ENCODE data around the gene CFAP58.

Gene CFAP58

DNA sequence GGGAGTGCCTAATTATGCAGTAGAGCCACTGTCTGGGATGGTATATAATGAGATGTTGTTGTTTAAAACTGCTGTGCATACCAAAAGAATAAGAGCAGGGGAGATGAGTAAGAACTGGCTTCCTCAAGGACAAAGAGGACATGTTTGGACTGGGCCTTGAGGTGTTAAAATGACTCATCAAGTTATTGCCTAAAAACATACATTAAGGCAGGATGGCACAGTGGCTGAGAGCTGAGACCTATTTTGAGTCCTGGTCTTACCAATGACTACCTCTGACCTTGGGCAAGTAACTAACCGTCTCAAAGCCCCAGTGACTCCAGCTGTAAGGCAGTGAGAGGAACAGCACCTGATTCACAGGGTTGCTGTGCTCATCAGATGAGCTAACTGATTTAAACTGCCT is 71.1 kb downstream of the CFAP58 start:
- TF ChIP-seq CREB1 (IDR thresholded peaks at IDR 0.05; ENCODE audit: low read depth) (no peak), EGR1 (IDR thresholded peaks at IDR 0.05) (no peak), EP300 (IDR thresholded peaks at IDR 0.05; ENCODE audit: borderline replicate concordance) (no peak), ZBTB7A (IDR thresholded peaks at IDR 0.05; ENCODE audit: low read depth) (no peak), NFIC (IDR thresholded peaks at IDR 0.05) (no peak), TCF12 (IDR thresholded peaks at IDR 0.05; ENCODE audit: low read depth) (no peak), TEAD4 (IDR thresholded peaks at IDR 0.05) (no peak), RAD21 (IDR thresholded peaks at IDR 0.05; ENCODE audit: low read depth) (no peak), FOXM1 (IDR thresholded peaks at IDR 0.05; ENCODE audit: borderline replicate concordance, low read depth) (no peak), CEBPB (IDR thresholded peaks at IDR 0.05) (no peak), YY1 (IDR thresholded peaks at IDR 0.05; ENCODE audit: low read depth) (no peak), TAF1 (IDR thresholded peaks at IDR 0.05; ENCODE audit: low read depth) (no peak)
- TF ChIP-seq, protein P1, sequence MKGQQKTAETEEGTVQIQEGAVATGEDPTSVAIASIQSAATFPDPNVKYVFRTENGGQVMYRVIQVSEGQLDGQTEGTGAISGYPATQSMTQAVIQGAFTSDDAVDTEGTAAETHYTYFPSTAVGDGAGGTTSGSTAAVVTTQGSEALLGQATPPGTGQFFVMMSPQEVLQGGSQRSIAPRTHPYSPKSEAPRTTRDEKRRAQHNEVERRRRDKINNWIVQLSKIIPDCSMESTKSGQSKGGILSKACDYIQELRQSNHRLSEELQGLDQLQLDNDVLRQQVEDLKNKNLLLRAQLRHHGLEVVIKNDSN (IDR thresholded peaks at IDR 0.05), result no peak
- TF ChIP-seq, protein P2, sequence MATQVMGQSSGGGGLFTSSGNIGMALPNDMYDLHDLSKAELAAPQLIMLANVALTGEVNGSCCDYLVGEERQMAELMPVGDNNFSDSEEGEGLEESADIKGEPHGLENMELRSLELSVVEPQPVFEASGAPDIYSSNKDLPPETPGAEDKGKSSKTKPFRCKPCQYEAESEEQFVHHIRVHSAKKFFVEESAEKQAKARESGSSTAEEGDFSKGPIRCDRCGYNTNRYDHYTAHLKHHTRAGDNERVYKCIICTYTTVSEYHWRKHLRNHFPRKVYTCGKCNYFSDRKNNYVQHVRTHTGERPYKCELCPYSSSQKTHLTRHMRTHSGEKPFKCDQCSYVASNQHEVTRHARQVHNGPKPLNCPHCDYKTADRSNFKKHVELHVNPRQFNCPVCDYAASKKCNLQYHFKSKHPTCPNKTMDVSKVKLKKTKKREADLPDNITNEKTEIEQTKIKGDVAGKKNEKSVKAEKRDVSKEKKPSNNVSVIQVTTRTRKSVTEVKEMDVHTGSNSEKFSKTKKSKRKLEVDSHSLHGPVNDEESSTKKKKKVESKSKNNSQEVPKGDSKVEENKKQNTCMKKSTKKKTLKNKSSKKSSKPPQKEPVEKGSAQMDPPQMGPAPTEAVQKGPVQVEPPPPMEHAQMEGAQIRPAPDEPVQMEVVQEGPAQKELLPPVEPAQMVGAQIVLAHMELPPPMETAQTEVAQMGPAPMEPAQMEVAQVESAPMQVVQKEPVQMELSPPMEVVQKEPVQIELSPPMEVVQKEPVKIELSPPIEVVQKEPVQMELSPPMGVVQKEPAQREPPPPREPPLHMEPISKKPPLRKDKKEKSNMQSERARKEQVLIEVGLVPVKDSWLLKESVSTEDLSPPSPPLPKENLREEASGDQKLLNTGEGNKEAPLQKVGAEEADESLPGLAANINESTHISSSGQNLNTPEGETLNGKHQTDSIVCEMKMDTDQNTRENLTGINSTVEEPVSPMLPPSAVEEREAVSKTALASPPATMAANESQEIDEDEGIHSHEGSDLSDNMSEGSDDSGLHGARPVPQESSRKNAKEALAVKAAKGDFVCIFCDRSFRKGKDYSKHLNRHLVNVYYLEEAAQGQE (IDR thresholded peaks at IDR 0.05; ENCODE audit: low read depth), result no peak
- TF ChIP-seq, protein P3, sequence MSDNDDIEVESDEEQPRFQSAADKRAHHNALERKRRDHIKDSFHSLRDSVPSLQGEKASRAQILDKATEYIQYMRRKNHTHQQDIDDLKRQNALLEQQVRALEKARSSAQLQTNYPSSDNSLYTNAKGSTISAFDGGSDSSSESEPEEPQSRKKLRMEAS (IDR thresholded peaks at IDR 0.05), result no peak

DNA sequence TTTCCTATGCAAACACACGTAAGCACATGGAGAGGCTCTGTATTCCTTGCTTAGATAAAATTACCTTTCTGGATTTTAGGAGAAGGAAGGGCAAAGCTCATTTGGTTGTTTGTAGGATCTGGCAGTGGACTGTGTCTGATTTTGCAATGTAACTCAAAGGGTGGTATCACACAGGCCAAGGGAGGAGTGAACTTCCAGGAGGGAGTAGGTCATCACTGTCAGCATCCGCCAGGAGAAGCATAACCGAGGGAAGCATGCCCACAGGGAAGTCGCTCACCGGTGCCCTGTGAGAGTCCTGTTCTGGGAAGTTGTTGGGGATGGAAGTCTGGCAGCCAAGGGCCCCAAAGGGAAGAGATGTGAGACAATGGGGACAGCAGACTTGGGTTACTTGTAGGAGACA is 74.4 kb downstream of the CFAP58 start:
- TF ChIP-seq, protein P1 (IDR thresholded peaks at IDR 0.05), result no peak
- TF ChIP-seq CEBPB (IDR thresholded peaks at IDR 0.05) (no peak), TAF1 (IDR thresholded peaks at IDR 0.05; ENCODE audit: low read depth) (no peak), CREB1 (IDR thresholded peaks at IDR 0.05; ENCODE audit: low read depth) (no peak), YY1 (IDR thresholded peaks at IDR 0.05; ENCODE audit: low read depth) (no peak), EP300 (IDR thresholded peaks at IDR 0.05; ENCODE audit: borderline replicate concordance) (no peak)
- TF ChIP-seq, protein P2 (IDR thresholded peaks at IDR 0.05; ENCODE audit: low read depth), result no peak

DNA sequence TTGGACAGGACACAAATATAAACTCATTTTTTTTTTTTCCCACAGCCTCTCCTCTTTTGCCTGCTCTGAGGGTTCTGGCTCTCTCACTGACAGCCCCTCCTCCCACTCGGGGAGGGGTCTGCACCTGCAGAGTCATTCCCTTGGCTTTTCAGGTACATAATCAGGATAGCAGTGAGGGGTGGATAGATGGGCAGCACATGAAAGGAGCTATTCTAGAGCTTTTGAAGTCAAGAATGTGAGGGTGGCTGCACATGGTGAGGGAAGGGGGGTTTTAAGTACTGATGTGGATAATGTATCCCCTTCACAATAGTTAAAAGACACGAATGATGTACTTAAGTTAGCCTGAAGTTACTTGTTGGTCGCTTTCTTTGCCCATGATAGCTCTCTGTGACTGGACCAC is 76.2 kb downstream of the CFAP58 start:
- no peak for TF ChIP-seq RAD21 (IDR thresholded peaks at IDR 0.05; ENCODE audit: low read depth)
- TF ChIP-seq, protein P3 (IDR thresholded peaks at IDR 0.05), result no peak

DNA sequence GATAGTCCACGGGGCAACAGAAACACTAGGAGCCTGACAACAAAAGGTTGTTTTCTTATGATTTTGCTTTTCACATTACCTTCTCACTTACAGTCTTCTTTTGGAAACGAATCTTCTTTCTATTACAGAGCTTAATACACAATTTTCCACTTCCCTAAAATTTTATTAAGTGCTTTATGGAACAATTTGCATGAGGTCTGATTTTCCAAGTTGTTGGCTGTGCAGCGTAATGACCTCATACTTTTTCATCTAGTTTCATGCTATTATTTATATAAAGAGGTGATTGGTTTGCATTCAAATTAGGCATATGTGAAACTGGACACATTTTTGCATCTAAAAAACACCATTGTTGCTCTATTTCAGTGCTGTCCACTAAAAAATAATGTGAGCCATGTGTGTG is 76.7 kb downstream of the CFAP58 start:
- TF ChIP-seq RAD21 (IDR thresholded peaks at IDR 0.05; ENCODE audit: low read depth) (no peak), TAF1 (IDR thresholded peaks at IDR 0.05; ENCODE audit: low read depth) (no peak), ZBTB7A (IDR thresholded peaks at IDR 0.05; ENCODE audit: low read depth) (no peak), TCF12 (IDR thresholded peaks at IDR 0.05; ENCODE audit: low read depth) (no peak), FOXM1 (IDR thresholded peaks at IDR 0.05; ENCODE audit: borderline replicate concordance, low read depth) (no peak), YY1 (IDR thresholded peaks at IDR 0.05; ENCODE audit: low read depth) (no peak), EP300 (IDR thresholded peaks at IDR 0.05; ENCODE audit: borderline replicate concordance) (no peak), EGR1 (IDR thresholded peaks at IDR 0.05) (no peak), NFIC (IDR thresholded peaks at IDR 0.05) (no peak), TEAD4 (IDR thresholded peaks at IDR 0.05) (no peak)
- TF ChIP-seq, protein P3 (IDR thresholded peaks at IDR 0.05), result no peak
- TF ChIP-seq, protein P2 (IDR thresholded peaks at IDR 0.05; ENCODE audit: low read depth), result no peak

DNA sequence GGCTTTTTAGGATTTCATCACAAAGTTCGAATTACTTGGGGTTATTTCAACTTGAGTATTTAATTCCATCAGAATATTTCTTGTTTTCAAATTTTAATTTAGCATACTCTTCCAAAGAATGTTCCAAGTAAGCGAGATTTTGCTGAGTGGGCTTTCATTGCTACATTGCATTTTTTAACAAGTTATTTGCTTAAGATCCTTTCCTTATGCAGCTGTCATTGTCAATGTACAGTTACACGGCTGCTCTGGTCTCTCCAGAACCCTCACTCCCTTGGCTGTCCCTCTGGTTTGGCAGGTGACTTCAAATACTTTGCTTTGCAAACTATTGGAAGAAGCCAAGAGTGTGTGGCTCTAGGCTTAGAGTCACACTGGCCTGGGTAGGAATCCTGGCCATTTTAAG is 80.0 kb downstream of the CFAP58 start:
- TF ChIP-seq TEAD4 (IDR thresholded peaks at IDR 0.05) (no peak), CREB1 (IDR thresholded peaks at IDR 0.05; ENCODE audit: low read depth) (no peak), RAD21 (IDR thresholded peaks at IDR 0.05; ENCODE audit: low read depth) (no peak), CEBPB (IDR thresholded peaks at IDR 0.05) (no peak), TCF12 (IDR thresholded peaks at IDR 0.05; ENCODE audit: low read depth) (no peak)
- TF ChIP-seq, protein P1 (IDR thresholded peaks at IDR 0.05), result no peak
